Heart right ventricle (tissue), 16 donors: ENCODE data around the gene SP110. TPM values are rescaled to one million over a fixed set of nuclear protein-coding genes. Genes with fewer than 3 reads are reported as not detected.

Experiments
- ATAC-seq, 8 donors: fragments of 200-7000 bp; cut with Tn5 transposase; one replicate each; pipeline ENCODE4 v1.9.1; 2020; ENCODE audit warnings: mild to moderate bottlenecking in 8 of 8, moderate library complexity in 8 of 8, moderate number of reproducible peaks in 1 of 8
- DNase-seq, 2 donors: peaks; one replicate each; pipeline ENCODE4 v3.0.0-alpha.2; 2020
- H3K27ac ChIP-seq, 10 donors: fragments of 200-600 bp; sonication (generic) in 2 of 10; one replicate each; pipeline versions ENCODE4 v1.5.0 to v1.8.0; 2020 to 2022; ENCODE audit warnings: mild to moderate bottlenecking in 3 of 10
- H3K27me3 ChIP-seq, 7 donors: fragments of 200-600 bp; one replicate each; pipeline ENCODE4 v1.8.0; 2021 to 2022; ENCODE audit warnings: mild to moderate bottlenecking in 2 of 7
- H3K36me3 ChIP-seq, 9 donors: fragments of 200-600 bp; sonication (generic) in 1 of 9; one replicate each; pipeline versions ENCODE4 v1.5.0 to v1.8.0; 2020 to 2022; ENCODE audit warnings: mild to moderate bottlenecking in 2 of 9
- H3K4me1 ChIP-seq, 9 donors: fragments of 200-600 bp; sonication (generic) in 1 of 9; one replicate each; pipeline versions ENCODE4 v1.5.0 to v1.8.0; 2020 to 2022; ENCODE audit warnings: mild to moderate bottlenecking in 4 of 9
- H3K4me3 ChIP-seq, 10 donors: fragments of 200-600 bp; sonication (generic) in 2 of 10; one replicate each; pipeline versions ENCODE4 v1.5.0 to v1.8.0; 2020 to 2022; ENCODE audit warnings: mild to moderate bottlenecking in 7 of 10, moderate library complexity in 2 of 10
- H3K9me3 ChIP-seq, 11 donors: fragments of 200-600 bp in 10 of 11; sonication (generic) in 2 of 11; one replicate each; pipeline versions ENCODE4 v1.5.0 to v1.8.0; 2013 to 2022; ENCODE audit warnings: mild to moderate bottlenecking in 2 of 11, control low read depth in 1 of 11, moderate library complexity in 1 of 11
- WGBS, 2 donors: extraction: QIAGEN DNeasy Blood & Tissue Kit; methylation state at CpG; one replicate each; pipeline ENCODE4 v1.1.7; 2013; ENCODE audit warnings: inconsistent platforms in 1 of 2; 5-methylcytosine and 5-hydroxymethylcytosine counted together
- intact Hi-C, 10 donors: fragments of 100-400 bp; cut with DNase I; formaldehyde crosslinking; loops; one replicate each; pipeline versions ENCODE4 v1.11.1 to v1.14.2; 2022
- polyA plus RNA-seq, 2 donors: library from polyadenylated mRNA; stranded (reverse); fragments of 200-250 nt; gene quantifications; one replicate each; pipeline ENCODE4 v1.2.3, GENCODE V29; 2013
- total RNA-seq, 10 donors: library from RNA; stranded (reverse); fragmentation: NEBNext Ultra II Directional in 3 of 10; extraction: Animal tissue kit (Norgen Biotek cat#: 25700) in 3 of 10; gene quantifications; one replicate each; pipeline versions ENCODE4 v1.2.1 to v1.2.4, GENCODE V29; 2021 to 2023
- TF ChIP-seq, protein P1 (sequence below), 9 donors: fragments of 200-600 bp; sonication (generic) in 2 of 9; IDR thresholded peaks; one replicate each; pipeline versions ENCODE4 v1.5.0 to v1.8.0; 2021 to 2022; ENCODE audit warnings: antibody characterized with exemption in 9 of 9, mild to moderate bottlenecking in 5 of 9, moderate library complexity in 1 of 9
- donor health status: Arrhythmogenic right ventricular cardiomyopathy.
- donor health status: ischemic (EF 13 %, LVEDD 7.1; RV severe dilation, severe dysfunction).
- donor health status: healthy with polysubstance abuse.
- donor health status: DM: no; HTN: yes; CAD: no.
- donor health status: DM: no; HTN: no; CAD: no.
- donor health status: ischemic (EF 25% LVEDD 6.9; RV normal size, moderate dysfunction).
- donor health status: ischemic (EF 25% LVEDD 5.7; RV mildly dilated, moderate dysfunction).
- donor health status: healthy.
- donor health status: DM: yes; HTN: yes; CAD: no.
- donor health status: Ischemic cardiomyopathy.
- donor health status: ischemic (EF 35%, LVEDD 5.7; RV mildly dilated, moderate dysfunction).
- donor health status: nonischemic (EF 11% LVEDD 7.7; RV severe dilation, severe dysfunction).
- donor health status: DM: yes; HTN: yes; CAD: no.
- donor health status: PGD.
- donor health status: ischemic (EF 29% LVEDD 5.4; RV normal size, mild dysfunction).
- donor health status: nonischemic (EF 23%, LVEDD 6.1; RV moderate dilation, normal function).

Gene SP110
- total and polyA plus RNA-seq, 12 donors, result 5.6 to 38.6 (median 10.4) TPM

DNA sequence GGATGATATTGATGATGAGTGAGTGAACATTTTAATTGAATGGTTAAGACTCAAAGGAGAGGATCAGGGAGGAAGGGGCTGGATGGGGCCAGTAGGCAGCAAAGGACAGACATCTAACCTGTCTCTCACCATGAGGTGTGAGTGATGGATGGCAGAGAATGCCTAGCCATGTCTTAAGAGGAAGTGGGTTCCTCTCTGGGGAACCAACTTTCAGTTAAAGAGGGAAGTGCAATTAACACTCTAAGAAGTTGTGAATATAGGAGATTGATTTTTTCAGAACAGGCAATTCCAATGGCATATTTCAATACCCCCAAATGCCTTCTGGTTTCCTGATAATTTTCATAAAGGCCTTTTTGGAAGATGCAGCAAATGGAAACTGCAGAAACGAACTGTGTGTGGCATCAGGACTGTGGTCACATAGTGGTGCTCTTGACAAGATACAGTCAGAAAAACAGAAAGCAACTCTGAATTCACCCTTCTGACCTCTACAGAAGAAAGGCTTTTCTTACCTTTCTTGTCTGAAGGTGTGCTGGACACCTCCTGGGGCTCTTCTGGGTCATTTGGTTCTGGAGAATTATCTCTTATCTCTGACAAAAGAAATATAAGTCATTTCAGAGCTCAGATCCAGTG lies 10.2 kb downstream of the SP110 start:
- Histone ChIP-seq H3K4me1 (peaks cover 0 to 35% (median 0%) of the 10 kb centered on the region in 9 donors), H3K4me3 (no peak overlapping the region), H3K9me3 (no peaks in the 10 kb centered on the region), H3K36me3 (peaks cover 0 to 100% (median 61%) of the 10 kb centered on the region in 9 donors), H3K27ac (no peak overlapping the region), H3K27me3 (no peaks in the 10 kb centered on the region)
- TF ChIP-seq, protein P1, sequence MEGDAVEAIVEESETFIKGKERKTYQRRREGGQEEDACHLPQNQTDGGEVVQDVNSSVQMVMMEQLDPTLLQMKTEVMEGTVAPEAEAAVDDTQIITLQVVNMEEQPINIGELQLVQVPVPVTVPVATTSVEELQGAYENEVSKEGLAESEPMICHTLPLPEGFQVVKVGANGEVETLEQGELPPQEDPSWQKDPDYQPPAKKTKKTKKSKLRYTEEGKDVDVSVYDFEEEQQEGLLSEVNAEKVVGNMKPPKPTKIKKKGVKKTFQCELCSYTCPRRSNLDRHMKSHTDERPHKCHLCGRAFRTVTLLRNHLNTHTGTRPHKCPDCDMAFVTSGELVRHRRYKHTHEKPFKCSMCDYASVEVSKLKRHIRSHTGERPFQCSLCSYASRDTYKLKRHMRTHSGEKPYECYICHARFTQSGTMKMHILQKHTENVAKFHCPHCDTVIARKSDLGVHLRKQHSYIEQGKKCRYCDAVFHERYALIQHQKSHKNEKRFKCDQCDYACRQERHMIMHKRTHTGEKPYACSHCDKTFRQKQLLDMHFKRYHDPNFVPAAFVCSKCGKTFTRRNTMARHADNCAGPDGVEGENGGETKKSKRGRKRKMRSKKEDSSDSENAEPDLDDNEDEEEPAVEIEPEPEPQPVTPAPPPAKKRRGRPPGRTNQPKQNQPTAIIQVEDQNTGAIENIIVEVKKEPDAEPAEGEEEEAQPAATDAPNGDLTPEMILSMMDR (IDR thresholded peaks at IDR 0.05), result no peak
- DNase-seq, result no peak
- intact Hi-C loops, result loop anchor here in 2 of 10 donors (10.0 kb wide), 2 partner anchors 115 to 175 kb away; partner anchors contain the start of gene SP140L (in 1 of the 2)
- WGBS, 2 donors, result 68 to 90% methylated on average over 1 of the region's 1 CpG
- no peak for ATAC-seq

DNA sequence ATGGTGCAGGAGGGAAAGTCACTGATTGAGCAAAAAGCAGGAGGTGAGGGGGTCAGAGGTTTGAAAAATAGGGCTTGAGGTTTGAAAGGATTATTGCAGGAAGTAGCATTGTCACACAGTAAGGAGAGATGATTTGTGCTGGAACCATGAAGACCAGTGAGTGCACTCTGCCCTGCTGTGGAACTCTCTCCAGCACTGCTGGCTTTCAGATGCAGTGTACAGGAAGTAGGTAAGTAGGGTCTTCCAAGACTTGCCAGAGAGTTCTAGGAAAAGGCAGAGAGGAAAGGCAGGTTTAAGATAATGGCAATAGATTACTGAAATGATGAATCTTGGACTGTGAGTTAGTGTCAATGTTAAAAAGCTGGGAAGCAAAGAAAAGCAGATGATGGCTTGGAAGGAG lies 11.2 kb downstream of the SP110 start:
- no peaks in the 10 kb centered on the region for H3K9me3 ChIP-seq
- TF ChIP-seq, protein P1 (IDR thresholded peaks at IDR 0.05), result no peak
- no peak overlapping the region for H3K4me3 ChIP-seq
- intact Hi-C loops, result no loop called here
- no peaks in the 10 kb centered on the region for H3K27me3 ChIP-seq
- DNase-seq (no peak), ATAC-seq (no peak)
- no peak overlapping the region for H3K27ac ChIP-seq
- H3K36me3 ChIP-seq, result peaks cover 0 to 100% (median 60%) of the 10 kb centered on the region in 9 donors
- peaks cover 0 to 35% (median 0%) of the 10 kb centered on the region in 9 donors for H3K4me1 ChIP-seq

DNA sequence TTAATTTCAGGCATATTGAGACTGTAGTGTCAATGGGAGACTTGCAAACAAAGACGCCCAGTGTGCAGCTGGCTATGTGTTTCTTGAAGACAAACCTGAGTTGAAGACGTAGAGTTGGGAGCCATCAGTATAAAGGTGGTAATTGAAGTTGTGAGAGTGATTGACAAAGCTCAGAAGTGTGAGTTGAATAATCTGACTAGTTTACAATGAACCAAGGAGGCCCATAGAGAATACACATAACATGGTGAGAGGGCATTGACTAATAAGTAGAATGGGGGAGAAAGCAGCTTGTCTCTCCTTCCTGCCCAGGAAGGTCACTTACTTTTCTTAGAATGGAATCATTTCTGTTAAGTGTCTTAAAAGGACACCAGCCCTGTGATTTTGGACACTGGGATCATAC lies 14.1 kb downstream of the SP110 start:
- H3K9me3 ChIP-seq, result peaks cover 0 to 5% (median 0%) of the 10 kb centered on the region in 11 donors
- ATAC-seq (no peak), DNase-seq (no peak)
- no peak overlapping the region for H3K4me3 ChIP-seq
- H3K27me3 ChIP-seq, result no peaks in the 10 kb centered on the region
- peaks cover 0 to 100% (median 48%) of the 10 kb centered on the region in 9 donors for H3K36me3 ChIP-seq
- peaks cover 0 to 33% (median 0%) of the 10 kb centered on the region in 9 donors for H3K4me1 ChIP-seq
- intact Hi-C loops, result no loop called here
- H3K27ac ChIP-seq, result no peak overlapping the region
- TF ChIP-seq, protein P1 (IDR thresholded peaks at IDR 0.05), result no peak
- 94 to 100% methylated on average over 2 of the region's 2 CpGs for WGBS, 2 donors

DNA sequence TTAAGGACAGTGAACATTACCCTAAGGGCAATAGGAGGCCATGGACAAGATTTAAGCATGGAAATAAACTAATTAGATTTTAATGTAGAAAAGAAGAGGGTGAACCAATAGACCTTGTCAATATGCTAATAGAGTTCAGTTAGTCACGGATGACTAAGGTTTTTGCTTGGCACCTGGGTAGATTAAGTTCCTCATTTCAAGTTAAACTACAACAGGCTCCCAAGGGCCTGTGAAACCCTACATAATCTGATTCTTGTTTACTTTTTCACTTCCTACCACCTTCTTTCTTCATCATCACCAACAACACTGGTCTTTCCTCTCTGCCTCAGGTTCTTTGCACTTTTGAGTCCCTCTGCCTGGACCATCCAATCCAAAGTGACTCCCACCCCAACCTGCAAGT lies 14.8 kb downstream of the SP110 start:
- H3K4me3 ChIP-seq, result no peak overlapping the region
- WGBS, 2 donors, result 89 to 90% methylated on average over 1 of the region's 1 CpG
- ATAC-seq, result no peak
- H3K36me3 ChIP-seq, result peaks cover 0 to 100% (median 50%) of the 10 kb centered on the region in 9 donors
- DNase-seq, result no peak
- peaks cover 0 to 26% (median 0%) of the 10 kb centered on the region in 9 donors for H3K4me1 ChIP-seq
- peaks cover 0 to 5% (median 0%) of the 10 kb centered on the region in 11 donors for H3K9me3 ChIP-seq
- no peak overlapping the region for H3K27ac ChIP-seq
- TF ChIP-seq, protein P1 (IDR thresholded peaks at IDR 0.05), result no peak
- intact Hi-C loops, result no loop called here
- no peaks in the 10 kb centered on the region for H3K27me3 ChIP-seq
